Skeletal muscle satellite cell (primary cell): ENCODE data around the gene TTC16.
"Not testable (repeated sequence)": the region's sequence is repeated elsewhere in the genome, so short reads cannot be mapped to it uniquely, and the experiment has no call there.

Source experiments
- H3K27me3 ChIP-seq: 2 replicates; pipeline ENCODE4 v1.7.0; 2013; ENCODE audit warnings: low read length; ENCODE audit not compliant: control insufficient read depth, insufficient read depth
- H3K36me3 ChIP-seq: 2 replicates; pipeline ENCODE4 v1.7.0; 2013; ENCODE audit warnings: mild to moderate bottlenecking, control low read depth, low read length; ENCODE audit not compliant: insufficient read depth
- H3K4me1 ChIP-seq: 2 replicates; pipeline ENCODE4 v1.7.0; 2013; ENCODE audit warnings: low read length; ENCODE audit not compliant: control insufficient read depth, insufficient read depth
- H3K4me2 ChIP-seq: 2 replicates; pipeline ENCODE4 v1.7.0; 2013; ENCODE audit warnings: mild to moderate bottlenecking, low read length
- H3K4me3 ChIP-seq: 2 replicates; pipeline ENCODE4 v1.7.0; 2013; ENCODE audit warnings: low read length
- H3K9ac ChIP-seq: 2 replicates; pipeline ENCODE4 v1.7.0; 2013; ENCODE audit warnings: mild to moderate bottlenecking, low read depth, low read length, moderate library complexity
- H3K9me3 ChIP-seq: replicated peaks from 2 replicates; pipeline ENCODE4 v1.7.0; 2013; ENCODE audit warnings: mild to moderate bottlenecking, control low read depth, low read length

Gene TTC16

DNA sequence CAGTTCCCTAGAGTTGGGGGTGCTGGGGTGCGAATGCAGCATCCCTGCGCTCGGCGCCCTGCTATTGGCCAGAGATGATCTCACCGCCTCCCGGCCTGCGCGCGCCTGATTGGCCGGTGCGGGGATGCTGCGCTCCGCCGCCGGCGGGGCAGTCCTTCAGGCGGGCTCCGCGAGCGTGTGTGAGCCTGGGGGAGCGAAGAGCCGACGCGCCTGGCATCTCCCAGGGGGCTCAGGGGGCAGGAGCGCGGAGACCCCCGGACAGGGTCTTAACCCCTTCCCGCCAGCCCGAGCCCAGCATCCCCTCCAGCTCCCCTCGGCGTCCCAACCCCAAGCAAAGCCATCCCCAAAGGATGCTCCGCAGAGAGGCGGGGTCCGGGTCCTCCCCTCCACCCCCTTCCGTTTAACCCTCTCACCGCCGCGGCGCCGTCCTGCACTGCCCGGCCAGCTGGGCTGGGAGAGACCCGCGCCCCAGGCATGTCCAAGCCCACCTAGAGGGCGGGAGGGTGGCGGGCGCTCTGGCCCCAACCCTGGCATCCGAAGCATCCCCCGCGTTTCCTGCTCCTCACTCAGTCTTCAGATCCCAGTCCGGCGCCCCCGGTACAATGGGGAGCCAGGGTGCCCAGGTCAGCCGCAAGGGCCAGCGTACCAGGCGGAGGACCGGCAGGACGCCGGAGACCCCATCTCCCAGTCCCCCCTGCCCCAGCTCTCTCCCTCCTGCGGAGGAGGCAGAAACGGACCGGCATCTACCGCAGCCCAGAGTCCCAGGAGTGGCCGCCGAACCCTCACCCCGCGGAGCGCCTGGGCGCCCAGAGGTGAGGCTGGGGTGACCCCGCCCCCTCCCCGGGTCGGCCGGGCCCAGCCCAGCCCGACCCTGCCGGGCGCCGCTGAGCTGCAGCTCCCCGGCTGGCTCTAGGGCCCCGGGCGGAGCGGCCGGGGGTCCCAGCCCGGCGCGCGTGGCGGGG lies 38.5 kb downstream of the TTC16 start:
- H3K4me1 ChIP-seq = no peaks in the 10 kb centered on the region
- H3K9ac ChIP-seq = no peak overlapping the region
- H3K4me3 ChIP-seq = no peak overlapping the region
- H3K4me2 ChIP-seq = peak overlapping the region; percentile 47
- no peaks in the 10 kb centered on the region for H3K9me3 ChIP-seq
- peaks cover 56% of the 10 kb centered on the region for H3K27me3 ChIP-seq
- no peaks in the 10 kb centered on the region for H3K36me3 ChIP-seq

GRCh38 chr9:127755061-127756060 lies 39.5 kb downstream of the TTC16 start:
- Histone ChIP-seq H3K4me3 (no peak overlapping the region), H3K4me1 (no peaks in the 10 kb centered on the region), H3K4me2 (no peak overlapping the region), H3K9me3 (no peaks in the 10 kb centered on the region), H3K36me3 (no peaks in the 10 kb centered on the region), H3K9ac (no peak overlapping the region), H3K27me3 (peaks cover 59% of the 10 kb centered on the region)

DNA sequence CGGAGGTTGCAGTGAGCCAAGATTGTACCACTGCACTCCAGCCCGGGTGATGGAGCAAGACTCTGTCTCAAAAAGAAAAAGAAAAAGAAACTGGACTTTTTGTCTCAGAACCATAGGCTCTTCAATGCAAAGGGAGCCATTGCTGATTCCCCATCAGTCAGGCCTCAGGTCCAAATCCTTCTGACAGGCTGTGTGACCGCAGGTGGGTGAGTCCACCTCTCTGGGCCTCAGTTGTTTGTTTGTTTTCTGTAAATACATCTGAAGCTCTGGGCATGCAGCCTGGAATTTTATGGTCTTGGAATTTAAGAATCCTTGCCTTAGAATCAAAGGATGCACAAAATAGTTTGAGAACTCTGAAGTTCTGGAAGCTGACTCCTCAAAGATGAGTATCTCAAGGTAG lies 40.4 kb downstream of the TTC16 start:
- Histone ChIP-seq H3K9me3 (no peaks in the 10 kb centered on the region), H3K9ac (no peak overlapping the region), H3K36me3 (no peaks in the 10 kb centered on the region), H3K27me3 (peaks cover 60% of the 10 kb centered on the region), H3K4me3 (no peak overlapping the region), H3K4me1 (no peaks in the 10 kb centered on the region), H3K4me2 (no peak overlapping the region)

GRCh38 chr9:127756776-127757175 lies 40.9 kb downstream of the TTC16 start:
- H3K4me3 ChIP-seq, H3K4me1 ChIP-seq, H3K9me3 ChIP-seq, H3K9ac ChIP-seq, H3K4me2 ChIP-seq, H3K36me3 ChIP-seq: not testable (repeated sequence)
- peaks cover 60% of the 10 kb centered on the region for H3K27me3 ChIP-seq

DNA sequence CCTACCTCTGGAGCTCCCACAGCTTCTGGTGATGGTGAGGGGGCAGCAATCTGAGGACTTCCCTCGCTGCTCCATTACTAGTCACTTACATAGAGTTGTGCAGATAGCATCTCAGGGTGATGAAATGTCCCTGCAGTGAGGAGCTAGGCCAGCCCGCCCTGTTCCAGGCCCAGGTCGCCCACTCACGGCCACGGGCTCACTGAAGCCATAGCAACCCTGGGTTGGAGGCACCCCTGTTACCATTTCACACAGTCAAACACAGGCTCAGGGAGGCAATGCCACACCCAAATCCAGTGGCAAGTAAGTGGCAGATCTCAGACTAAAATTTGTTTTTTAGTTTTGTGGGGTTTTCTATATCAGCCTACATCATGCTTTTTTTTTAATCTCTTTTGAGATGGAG lies 43.0 kb downstream of the TTC16 start:
- Histone ChIP-seq H3K36me3 (no peaks in the 10 kb centered on the region), H3K9ac (no peak overlapping the region), H3K4me3 (no peak overlapping the region), H3K4me1 (no peaks in the 10 kb centered on the region), H3K9me3 (no peaks in the 10 kb centered on the region), H3K4me2 (no peak overlapping the region), H3K27me3 (peaks cover 55% of the 10 kb centered on the region)

DNA sequence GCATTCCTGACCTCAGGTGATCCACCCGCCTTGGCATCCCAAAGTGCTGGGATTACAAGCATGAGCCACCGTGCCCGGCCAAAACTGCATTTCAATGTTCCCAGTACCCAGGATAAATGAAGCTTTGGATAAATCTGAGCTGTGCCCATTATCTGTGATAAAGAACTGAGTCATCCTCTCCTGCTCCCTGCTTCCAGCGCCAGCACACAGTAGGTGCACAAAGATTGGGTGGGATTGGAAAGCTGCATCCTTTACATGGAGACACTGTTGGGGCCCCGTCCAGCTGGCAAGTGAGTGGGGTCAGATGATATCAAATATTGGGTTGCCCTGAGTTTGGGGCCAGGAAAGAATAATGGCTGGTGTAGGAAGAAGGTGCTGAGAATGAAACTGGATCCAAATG lies 45.2 kb downstream of the TTC16 start:
- H3K36me3 ChIP-seq = no peaks in the 10 kb centered on the region
- peaks cover 42% of the 10 kb centered on the region for H3K27me3 ChIP-seq
- H3K4me2 ChIP-seq = no peak overlapping the region
- H3K9me3 ChIP-seq = no peaks in the 10 kb centered on the region
- H3K4me1 ChIP-seq = no peaks in the 10 kb centered on the region
- H3K4me3 ChIP-seq = no peak overlapping the region
- no peak overlapping the region for H3K9ac ChIP-seq

- Histone ChIP-seq H3K27me3 (peaks cover 40% of the 10 kb centered on the region), H3K4me3 (no peak overlapping the region), H3K9me3 (no peaks in the 10 kb centered on the region), H3K36me3 (no peaks in the 10 kb centered on the region), H3K9ac (no peak overlapping the region), H3K4me2 (no peak overlapping the region), H3K4me1 (no peaks in the 10 kb centered on the region)
Observed at GRCh38 chr9:127761491-127761956, 45.6 kb downstream of the TTC16 start.

GRCh38 chr9:127762111-127762676 lies 46.3 kb downstream of the TTC16 start:
- Histone ChIP-seq H3K4me3 (no peak overlapping the region), H3K27me3 (peaks cover 40% of the 10 kb centered on the region), H3K9ac (no peak overlapping the region), H3K4me2 (no peak overlapping the region), H3K4me1 (no peaks in the 10 kb centered on the region), H3K36me3 (no peaks in the 10 kb centered on the region), H3K9me3 (no peaks in the 10 kb centered on the region)

GRCh38 chr9:127763918-127764384 lies 48.1 kb downstream of the TTC16 start:
- H3K27me3 ChIP-seq = peaks cover 38% of the 10 kb centered on the region
- no peak overlapping the region for H3K4me3 ChIP-seq
- H3K4me2 ChIP-seq = no peak overlapping the region
- H3K4me1 ChIP-seq = no peaks in the 10 kb centered on the region
- H3K9ac ChIP-seq = no peak overlapping the region
- H3K36me3 ChIP-seq = no peaks in the 10 kb centered on the region
- H3K9me3 ChIP-seq = no peaks in the 10 kb centered on the region

DNA sequence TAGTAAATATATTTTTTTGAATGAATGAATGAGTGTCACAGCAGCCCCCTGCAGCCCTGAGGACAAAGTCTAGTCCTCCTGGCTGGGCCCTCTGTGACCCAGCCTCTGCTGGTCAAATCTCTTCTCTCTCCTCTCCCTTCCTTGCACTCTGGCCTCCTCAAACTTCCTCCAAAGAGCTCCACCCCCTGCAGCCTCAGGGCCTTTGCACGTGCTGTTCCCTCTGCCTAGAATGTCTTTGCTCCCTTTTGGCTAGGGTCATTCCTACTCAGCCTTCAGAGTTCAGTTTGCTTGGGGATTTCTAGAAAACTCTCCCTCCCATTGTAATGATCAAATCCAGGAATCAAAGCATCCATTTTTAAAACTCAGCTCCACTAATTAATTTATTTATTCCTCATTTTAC lies 49.5 kb downstream of the TTC16 start:
- Histone ChIP-seq H3K27me3 (peaks cover 39% of the 10 kb centered on the region), H3K4me2 (no peak overlapping the region), H3K4me1 (no peaks in the 10 kb centered on the region), H3K9me3 (no peaks in the 10 kb centered on the region), H3K9ac (no peak overlapping the region), H3K4me3 (no peak overlapping the region), H3K36me3 (no peaks in the 10 kb centered on the region)

DNA sequence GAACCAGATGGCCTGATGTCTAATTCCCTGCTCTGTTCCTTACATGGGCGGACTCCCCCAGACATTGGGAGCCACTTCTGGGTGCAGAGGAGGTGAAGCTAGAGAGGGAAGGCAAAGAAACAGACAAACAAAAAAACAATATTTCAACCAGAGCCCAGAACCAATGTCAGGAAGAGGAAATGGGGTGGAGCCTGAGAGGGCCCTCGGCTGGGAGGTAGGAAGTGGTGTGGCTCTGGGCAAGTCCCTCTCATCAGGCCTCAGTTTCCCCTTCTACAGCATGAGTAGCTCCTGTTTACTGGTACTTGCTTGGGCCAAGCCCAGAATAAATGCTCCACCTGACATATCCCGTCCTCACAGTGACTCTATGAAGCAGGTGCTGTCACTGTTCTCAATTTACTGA lies 51.5 kb downstream of the TTC16 start:
- Histone ChIP-seq H3K9ac (no peak overlapping the region), H3K4me3 (no peak overlapping the region), H3K36me3 (no peaks in the 10 kb centered on the region), H3K4me2 (no peak overlapping the region), H3K4me1 (peaks cover 5% of the 10 kb centered on the region), H3K27me3 (peaks cover 26% of the 10 kb centered on the region), H3K9me3 (no peaks in the 10 kb centered on the region)
